Fibroblast of lung (primary cell): ENCODE results near the gene RPL7A.
"Not testable (repeated sequence)": the region's sequence is repeated elsewhere in the genome, so short reads cannot be mapped to it uniquely, and the experiment has no call there.

Source experiments
- EZH2 ChIP-seq: IDR thresholded peaks from 2 replicates; pipeline ENCODE4 v1.5.1; 2012; ENCODE audit warnings: low read length, control low read depth, mild to moderate bottlenecking; ENCODE audit errors: missing control alignments
- TF ChIP-seq, protein P1 (sequence below), 2 donors: IDR thresholded peaks in 1 of 2; conservative IDR thresholded peaks in 1 of 2; 1 replicate in 1 of 2; 2 replicates in 1 of 2; pipeline ENCODE4 v1.5.1; 2011 to 2012; ENCODE audit warnings: low read length in 2 of 2, control low read depth in 1 of 2, inconsistent platforms in 1 of 2, low read depth in 1 of 2, mild to moderate bottlenecking in 1 of 2

DNA sequence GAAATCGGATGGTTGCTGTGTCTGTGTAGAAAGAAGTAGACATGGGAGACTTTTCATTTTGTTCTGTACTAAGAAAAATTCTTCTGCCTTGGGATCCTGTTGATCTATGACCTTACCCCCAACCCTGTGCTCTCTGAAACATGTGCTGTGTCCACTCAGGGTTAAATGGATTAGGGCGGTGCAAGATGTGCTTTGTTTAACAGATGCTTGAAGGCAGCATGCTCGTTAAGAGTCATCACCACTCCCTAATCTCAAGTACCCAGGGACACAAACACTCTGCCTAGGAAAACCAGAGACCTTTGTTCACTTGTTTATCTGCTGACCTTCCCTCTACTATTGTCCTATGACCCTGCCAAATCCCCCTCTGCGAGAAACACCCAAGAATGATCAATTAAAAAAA is 43.4 kb downstream of the RPL7A start:
- TF ChIP-seq, protein P1, sequence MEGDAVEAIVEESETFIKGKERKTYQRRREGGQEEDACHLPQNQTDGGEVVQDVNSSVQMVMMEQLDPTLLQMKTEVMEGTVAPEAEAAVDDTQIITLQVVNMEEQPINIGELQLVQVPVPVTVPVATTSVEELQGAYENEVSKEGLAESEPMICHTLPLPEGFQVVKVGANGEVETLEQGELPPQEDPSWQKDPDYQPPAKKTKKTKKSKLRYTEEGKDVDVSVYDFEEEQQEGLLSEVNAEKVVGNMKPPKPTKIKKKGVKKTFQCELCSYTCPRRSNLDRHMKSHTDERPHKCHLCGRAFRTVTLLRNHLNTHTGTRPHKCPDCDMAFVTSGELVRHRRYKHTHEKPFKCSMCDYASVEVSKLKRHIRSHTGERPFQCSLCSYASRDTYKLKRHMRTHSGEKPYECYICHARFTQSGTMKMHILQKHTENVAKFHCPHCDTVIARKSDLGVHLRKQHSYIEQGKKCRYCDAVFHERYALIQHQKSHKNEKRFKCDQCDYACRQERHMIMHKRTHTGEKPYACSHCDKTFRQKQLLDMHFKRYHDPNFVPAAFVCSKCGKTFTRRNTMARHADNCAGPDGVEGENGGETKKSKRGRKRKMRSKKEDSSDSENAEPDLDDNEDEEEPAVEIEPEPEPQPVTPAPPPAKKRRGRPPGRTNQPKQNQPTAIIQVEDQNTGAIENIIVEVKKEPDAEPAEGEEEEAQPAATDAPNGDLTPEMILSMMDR (conservative IDR thresholded peaks at IDR 0.05 in 1 of 2, IDR thresholded peaks at IDR 0.05 in 1 of 2; ENCODE audit: low read depth in 1 of 2, low read length in 2 of 2): not testable (repeated sequence)
- TF ChIP-seq EZH2: not testable (repeated sequence)
